IPS-NIHi7 (cell line): Measurements from ENCODE around the gene PLD1.
"Not testable (repeated sequence)": the region's sequence is repeated elsewhere in the genome, so short reads cannot be mapped to it uniquely, and the experiment has no call there.

ENCODE experiments used
- DNase-seq: peaks from one replicate; pipeline ENCODE4 v3.0.0; 2012; ENCODE audit warnings: mixed read lengths; ENCODE audit errors: extremely low spot score

The PLD1 gene

DNA sequence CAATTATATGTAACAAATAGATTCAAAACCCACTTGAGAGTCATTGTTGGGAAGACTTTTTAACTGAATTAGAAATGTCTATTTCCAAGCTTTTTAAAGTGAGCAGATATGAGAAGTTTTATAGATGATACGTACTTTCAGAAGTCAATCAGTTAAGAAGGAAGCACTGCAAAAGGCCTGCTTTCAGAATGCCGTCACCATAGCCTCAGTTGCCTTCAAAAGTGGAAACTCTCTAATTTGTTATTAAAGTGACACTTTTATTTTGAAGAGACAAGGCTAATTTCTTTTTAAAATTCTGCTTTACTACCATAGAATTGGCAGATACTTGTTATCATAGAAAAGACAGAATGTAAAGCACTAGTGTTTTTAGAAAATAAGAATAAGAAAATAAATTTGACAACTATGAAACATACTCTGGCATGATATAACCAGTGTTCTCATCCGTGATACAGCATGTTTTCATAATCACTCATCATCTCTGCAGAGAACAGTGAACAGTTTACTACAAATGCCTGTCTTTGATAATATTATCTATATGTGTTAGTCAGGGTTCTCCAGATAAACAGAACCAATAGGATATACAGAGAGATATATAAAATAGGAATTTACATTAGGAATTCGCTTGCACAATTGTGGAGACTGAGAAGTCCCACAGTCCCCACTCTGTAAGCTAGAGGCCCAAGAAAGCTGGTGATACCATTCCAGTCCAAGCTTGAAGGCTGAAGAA, 7.0 kb upstream of the PLD1 start:
- DNase-seq = no peak

DNA sequence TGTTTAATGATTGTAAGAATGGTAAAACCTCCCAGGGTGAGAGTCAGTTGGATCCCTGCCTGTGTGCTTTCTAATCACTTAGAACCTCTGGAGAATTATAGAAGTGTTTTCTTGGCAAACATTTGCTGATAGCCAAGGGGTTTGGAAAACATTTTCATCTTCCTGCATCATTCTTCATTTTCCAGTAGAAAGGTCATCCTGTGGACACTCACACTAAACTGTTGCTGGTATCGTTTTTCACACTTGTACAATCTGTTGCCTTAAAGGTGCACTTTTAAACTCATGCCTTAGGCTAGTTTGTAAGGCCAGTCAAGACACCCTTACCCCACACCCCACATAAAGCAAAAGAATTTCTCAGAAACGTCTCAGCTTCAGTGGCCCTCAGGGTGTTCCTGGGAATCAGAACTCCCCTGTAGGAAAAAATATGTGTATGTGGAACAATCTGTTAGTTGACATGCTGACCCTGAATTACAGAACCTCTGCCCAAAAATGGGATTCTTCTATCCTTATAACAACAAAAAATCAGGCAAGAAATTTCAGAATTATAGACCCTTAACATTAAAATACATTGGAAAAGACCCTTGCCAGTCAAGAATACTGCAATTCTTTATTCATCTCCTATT, 5.8 kb upstream of the PLD1 start:
- DNase-seq = no peak

DNA sequence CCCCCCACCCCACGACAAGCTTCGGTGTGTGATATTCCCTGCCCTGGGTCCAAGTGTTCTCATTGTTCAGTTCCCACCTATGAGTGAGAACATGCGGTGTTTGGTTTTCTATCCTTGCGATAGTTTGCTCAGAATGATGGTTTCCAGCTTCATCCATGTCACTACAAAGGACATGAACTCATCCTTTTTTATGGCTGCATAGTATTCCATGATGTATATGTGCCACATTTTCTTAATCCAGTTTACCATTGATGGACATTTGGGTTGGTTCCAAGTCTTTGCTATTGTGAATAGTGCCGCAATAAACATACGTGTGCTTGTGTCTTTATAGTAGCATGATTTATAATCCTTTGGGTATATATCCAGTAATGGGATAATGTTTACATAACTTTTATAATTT, 4.4 kb upstream of the PLD1 start:
- not testable (repeated sequence) for DNase-seq

DNA sequence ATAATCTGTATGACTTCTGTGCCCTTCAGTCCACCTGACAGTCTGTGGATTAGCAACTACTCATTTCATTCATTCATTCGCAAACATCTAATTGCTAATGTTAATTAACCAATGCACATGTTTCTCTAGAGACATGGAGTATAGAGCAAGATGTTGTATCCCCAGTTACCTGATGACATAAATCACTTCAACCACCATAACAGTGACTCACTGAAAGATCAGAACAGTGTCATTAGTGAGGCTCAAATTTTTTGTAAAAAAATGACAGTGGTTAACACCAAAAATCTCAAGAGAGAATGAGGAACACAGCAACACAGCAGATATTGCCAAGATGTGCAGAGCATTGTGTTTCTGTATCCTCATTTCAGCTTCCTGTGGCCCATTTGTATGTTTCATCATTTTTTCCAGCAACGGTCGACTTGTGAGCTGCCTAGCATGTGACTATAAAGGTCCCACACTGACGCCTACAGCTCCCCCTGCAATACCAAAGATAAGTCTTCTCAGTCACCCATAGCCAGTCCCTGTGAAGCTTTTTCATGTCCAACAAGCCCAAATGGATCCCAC, 3.7 kb upstream of the PLD1 start:
- DNase-seq = no peak

DNA sequence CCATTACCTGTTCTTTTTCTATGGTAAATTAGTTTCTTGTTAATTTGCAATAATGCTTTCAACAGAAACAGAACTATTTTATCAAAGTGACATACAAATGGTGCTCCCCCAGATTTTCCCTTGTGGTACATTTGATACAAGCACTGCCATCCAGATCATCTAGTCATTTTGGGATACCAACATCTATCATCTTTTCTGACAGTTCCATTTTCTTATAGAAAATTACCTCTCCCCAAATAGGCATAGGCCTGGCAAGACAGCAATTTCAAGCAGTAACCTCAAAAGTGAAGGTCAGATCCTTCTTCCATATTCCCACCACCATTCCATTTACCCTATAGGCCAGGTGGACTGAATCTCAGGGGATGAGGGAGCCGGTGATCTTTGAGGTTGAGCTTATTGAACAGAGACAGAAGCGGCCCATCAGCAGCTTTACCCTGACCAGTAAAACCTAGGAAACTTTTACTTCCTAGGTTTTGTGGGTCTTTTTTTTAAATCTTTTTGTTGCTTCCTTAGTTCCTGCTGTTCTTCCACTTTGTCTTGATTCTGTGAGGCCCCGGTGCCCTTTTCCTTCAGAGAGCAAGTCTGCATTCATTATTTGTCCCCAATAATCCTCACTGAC, 3.1 kb upstream of the PLD1 start:
- DNase-seq = no peak

DNA sequence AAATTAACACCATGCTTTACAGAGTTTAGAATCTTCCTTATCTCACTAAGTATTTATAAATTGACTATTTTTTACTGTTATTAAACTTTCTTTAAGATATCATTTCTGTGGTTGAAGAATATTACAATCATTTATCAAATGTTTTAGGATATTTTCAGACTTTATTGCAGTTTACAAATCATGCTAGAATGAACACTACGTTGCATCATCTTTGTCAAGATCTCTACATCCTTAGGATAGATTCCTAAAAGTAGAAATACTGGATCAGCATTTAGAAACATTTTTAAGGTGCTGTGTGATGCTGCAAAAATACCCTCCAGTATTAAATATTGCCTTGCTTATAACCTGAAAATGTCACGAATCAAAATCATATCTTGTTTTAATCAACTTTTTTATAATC, 2.5 kb upstream of the PLD1 start:
- DNase-seq = no peak

DNA sequence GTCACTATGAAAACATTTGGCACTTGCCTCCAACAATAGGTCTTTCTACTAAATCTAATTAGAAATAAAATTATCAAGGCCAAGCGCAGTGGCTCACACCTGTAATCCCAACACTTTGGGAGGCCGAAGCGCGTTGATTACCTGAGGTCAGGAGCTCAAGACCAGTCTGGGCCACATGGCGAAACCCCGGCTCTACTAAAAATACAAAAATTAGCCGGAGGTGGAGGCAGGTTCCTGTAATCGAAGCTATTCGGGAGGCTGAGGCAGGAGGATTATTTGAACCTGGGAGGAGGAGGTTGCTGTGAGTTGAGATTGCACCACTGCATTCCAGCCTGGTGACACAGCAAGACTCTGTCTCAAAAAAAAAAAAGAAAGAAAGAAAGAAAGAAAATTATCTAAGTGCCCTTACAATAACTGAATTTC, 1.6 kb upstream of the PLD1 start:
- no peak for DNase-seq

DNA sequence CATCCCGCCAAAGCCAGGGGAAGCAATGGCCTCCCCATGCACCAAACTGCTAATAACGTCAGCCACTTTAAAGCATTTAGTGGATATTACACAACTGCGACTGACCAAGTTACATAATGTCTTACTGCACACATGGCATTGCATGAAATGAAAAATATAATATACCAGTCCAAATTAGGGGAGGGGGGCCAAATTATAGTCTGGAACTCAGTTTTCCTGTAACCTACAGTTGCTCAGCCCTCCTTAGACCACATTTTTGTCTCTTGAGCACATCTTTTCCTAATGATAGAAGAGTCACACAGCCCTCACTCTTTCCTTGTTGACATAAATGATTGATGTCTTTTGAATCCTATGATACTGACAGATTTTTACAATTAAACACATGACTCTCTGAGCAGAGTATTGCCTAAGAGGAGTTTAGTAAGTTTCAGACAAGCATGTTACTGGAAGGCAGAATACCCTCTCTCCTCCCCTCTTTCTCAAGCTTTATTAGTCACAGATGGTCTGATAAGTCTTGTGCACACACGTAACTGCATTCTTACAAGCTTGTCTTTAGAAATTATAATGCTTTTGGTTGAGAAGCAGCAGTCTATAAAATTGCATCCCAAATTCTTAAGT, 1.1 kb upstream of the PLD1 start:
- DNase-seq = no peak

DNA sequence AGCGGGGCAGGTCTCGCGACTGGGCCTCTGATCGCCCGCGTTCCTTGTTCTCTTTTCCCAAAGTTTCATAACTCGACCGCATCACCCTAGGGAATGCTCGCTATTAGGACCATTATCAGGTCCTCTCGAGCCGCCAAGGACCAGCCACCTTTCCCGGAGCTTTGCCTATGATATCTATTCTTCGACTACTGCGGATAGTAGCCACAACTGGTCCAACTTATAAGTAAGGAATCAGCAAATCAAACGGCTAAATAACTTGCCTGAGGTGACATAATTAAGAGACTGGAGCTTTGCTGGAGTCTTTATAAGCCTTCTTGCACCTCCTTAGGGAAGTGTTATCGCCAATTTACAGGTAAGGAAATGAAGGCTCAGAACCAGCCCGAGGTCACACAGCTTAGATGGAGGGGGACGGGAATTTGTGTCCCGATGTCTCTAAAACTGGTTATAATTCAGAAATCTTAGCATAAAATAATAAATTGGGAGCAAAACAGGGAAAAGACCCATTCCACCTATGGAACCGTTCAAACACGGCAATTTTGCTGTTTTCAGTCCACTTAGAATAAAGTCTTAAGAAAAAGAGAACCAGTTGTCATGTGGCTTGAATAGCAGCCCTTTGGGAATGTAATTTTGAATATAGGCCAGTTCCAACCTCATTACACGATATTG, 479 bp upstream of the PLD1 start:
- no peak for DNase-seq

DNA sequence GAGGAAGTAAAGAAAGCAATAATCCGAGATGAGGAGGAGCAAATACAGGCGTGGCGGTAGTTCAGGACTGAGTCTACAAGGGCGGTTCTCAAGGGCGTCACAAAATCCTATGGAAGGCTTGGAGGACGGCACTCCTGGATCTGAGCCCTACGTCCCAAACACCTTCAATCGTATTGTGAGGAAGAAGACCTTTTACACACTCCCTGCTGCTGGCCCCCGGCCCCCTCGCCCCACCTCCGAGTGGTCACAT, 747 bp downstream of the PLD1 start:
- no peak for DNase-seq

DNA sequence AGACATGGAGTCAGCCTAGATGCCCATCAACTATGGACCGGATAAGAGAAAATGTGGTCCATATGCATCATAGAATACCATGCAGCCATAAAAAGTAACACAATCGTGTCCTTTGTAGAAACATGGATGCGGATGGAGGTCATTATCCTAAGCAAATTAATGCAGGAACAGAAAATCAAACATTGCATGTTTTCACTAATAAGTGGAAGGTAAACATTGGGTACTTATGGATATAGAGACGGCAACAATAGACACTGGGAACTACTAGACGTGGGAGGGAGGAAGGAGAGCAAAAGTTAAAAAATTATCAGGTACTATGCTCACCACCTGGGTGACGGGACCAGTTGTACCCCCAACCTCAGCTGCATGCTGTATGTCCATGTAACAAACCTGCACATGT, 2.5 kb downstream of the PLD1 start:
- DNase-seq = no peak

DNA sequence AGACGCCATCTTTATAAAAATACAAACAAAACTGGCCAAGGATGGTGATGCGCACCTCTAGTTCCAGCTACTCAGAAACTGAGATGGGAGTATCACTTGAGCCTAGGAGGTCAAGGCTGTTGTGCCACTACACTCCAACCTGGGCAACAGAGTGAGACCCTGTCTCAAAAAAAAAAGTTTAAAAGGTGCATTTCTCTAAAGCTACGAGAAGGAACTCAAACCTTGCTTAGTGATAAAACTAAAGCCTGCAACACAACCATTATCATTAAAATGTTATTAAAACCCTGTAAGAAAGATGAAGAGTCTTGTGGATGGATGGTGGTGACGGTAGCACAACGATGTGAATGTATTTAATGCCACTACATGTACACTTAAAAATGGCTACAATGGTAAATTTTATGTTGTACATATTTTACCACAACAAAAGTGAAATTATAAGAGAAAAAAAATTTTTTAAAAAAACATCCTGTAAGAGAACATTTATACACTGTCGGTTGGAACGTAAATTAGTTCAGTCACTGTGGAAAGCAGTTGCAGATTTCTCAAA, 3.1 kb downstream of the PLD1 start:
- DNase-seq = no peak

DNA sequence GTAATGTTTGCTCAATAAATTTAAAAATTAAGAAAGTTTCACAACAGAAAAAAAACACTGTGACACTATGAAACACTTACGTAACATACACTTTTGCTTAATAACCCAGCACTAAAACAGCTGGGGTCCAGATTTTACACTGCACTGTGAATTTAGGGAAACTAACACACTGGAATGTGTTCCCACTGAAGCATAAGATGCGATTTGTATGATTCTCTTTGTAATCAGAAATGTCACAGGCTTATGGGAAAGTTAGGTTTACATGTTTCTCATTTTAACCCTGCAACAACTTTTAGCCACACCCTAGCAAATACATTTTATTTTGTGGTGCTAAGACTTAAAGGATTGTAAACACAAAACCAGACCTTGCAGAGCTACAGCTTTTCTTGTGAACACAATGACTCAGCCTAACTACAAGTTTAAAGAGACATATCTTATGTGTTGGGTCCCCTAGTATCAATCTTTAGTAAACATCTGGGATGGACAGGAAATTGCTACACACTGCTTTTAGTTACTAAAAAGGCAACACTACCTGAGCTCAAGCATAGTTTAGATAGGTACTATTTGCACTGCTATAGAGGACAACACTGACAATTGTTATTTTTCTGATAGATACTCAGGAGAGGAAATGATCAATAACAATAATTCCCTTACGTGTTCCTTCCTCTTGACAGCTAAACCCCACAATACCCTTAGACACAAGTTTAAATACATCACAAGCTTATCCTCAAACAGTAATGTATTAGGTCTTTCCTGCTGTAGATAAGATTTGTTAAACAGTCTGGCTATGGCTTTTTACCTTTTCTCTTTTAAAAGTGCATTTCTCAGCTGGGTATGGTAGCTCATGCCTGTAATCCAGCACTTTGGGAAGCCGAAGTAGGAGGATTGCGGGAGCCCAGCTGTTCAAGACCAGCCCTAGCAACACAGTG, 3.8 kb downstream of the PLD1 start:
- DNase-seq = no peak

DNA sequence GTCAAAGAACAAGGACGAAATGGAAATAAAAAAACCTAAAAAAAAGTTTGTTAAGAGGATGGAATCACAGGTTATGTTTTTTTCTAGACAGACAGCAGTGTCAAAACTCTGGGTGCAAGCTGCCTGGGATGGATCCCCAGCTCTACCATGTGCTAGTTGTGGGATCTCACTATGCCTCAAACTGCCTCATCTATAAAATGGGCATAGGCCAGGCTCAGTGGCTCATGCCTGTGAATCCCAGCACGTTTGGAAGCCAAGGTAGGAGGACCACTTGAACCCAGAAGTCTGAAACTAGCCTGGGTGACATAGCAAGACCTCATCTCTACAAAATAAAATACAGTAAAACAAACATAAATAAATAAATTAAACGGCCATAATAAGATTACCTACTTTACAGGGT, 4.6 kb downstream of the PLD1 start:
- no peak for DNase-seq

DNA sequence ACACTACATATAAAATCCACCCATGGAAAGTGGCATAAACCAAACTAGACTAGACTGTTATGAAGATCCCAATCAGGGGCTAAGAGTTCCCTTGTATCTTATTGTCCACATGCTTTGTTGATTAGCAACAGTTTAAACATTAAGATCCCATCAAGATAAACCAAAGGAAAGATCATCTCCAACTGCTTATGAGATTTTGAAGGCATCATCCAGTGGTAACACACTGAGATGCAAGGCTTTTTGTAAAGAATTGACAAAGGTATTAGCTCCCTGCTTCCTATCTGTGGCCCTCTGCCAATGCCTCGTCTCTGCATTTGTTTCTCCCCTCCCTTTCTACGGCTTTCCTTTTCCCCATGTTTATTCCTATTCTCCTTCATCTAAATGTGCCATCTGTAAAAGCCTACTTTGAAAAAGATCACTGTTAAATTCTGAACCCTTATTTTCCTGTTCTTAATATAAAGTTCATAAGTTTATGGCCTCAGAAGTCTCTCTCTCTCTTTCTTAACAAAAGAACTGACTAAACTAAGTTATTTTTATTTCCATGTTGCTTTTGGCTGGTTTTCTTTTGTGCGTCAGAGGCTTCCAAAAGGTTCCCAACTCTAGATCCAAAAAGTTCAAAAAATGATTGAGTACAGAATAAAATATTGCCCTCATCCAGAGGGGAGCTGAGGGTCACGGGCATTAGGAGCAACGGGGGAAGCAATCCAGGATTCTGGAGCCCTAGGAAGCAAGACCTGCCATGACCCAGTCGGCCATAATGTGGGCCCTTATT, 5.5 kb downstream of the PLD1 start:
- no peak for DNase-seq

DNA sequence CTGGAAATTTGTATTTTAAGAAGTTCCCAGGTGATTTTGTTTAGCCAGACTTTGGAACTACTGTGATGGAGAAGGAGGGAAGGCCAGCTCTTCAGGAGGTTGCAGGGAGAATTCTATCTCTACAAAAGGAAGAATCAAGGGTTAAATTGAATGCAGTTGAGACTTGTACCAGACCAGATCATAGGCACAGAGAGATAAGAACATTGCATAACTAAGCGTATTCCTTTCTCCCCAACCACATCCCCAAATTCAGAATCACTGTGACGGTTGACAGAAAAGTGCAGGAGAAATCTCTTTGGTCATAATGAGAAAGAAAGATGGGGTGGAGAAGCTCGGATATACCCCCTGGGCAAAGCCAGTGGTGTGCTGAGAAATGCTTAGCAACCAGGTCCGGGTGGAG, 7.2 kb downstream of the PLD1 start:
- no peak for DNase-seq

DNA sequence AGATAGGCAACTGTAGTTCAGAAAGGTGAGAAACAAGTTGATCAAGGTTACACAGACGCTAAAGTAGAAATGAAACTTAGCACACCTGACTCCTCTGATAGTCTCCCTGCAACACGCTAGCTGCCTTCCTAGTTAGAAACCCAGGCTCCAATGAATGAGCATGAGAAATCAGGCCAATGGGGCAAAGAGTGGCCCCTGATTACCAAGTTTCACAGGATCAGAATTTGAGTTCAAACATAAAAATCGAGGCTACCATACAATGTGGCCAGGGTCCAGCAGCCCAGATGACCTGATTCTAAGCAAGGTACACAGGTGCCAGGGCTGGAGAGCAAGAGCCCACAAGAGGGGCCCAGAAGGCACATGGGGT, 7.7 kb downstream of the PLD1 start:
- DNase-seq = no peak

DNA sequence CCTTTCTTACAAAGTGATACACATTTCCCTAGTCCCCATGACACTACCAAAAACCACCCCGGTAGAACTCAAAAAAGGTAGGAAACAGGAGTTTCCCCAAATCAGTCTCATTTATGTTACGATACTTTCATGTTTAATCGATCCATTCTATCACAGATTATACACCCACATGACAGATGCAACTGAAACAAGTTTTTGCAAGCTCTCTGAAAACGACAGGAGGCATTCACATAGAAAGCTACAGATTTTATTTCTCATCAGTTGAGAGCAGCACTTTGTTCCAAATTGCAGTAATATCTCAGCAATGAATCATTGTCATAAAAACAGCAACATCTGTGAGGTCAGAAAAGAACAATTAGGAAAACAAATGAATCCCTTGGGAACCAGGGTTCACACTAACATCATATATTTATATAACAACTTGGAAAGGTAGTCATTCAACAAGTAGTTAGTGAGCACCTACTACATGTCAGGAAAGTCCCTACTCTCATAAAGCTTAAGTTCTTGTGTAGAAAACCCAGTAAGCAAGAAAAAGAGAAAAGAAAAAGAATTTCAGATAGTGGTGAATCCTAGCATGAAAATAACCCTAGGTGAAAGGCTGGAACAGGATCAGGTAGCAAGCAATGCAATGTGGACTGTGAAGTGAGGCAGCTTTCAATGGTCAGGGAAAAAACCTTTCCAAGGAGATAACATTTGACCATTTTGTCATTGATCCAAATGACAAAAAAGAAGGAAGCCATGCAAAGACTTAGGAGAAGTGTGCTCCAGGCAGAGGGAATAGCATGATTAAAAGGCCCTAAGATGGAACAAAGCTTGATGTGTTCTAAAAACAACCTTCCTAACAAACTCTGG, 8.3 kb downstream of the PLD1 start:
- DNase-seq = no peak

DNA sequence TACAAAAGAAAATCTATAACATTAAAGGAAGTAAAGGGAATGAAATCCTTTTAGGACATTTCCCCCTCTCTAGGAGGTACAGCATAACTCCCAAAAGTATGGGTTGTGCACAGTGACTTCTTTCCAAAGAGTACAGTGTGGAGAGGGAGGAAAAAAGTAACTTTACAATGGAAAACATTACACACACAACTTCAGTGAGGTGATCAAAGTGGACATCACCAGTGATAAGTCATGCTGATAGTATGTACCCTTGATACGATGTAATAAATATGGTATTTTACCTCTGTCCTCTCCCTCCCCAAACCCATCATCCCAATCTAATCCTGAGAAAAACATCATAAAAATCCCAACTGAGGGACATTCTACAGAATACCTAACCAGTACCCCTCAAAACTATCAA, 10.8 kb downstream of the PLD1 start:
- DNase-seq = no peak
